ENCODE results near the gene CFAP221.
"Not testable (repeated sequence)": the region's sequence is repeated elsewhere in the genome, so short reads cannot be mapped to it uniquely, and the experiment has no call there.

CFAP221 gene

GRCh38 chr2:119616421-119616820 lies 72.2 kb downstream of the CFAP221 start:
- Histone ChIP-seq H3K9me3 (ENCODE audit: control extremely low read depth in 1 of 5, control insufficient read depth in 4 of 5, insufficient read depth in 2 of 5, low read depth in 1 of 5, low read length in 4 of 5) (peaks cover 0 to 19% (median 16%) of the 10 kb centered on the region in 5 experiments), H3K4me3 (ENCODE audit: control insufficient read depth in 1 of 7, extremely low read depth in 1 of 7, insufficient read depth in 4 of 7, low read depth in 2 of 7, low read length in 6 of 7) (no peak overlapping the region), H3K27me3 (replicated peaks in 2 of 5; ENCODE audit: control insufficient read depth in 4 of 5, insufficient read depth in 5 of 5, low read length in 4 of 5) (peaks cover 0 to 3% (median 0%) of the 10 kb centered on the region in 5 experiments), H3K36me3 (ENCODE audit: control insufficient read depth in 4 of 4, insufficient read depth in 4 of 4, low read length in 3 of 4) (no peaks in the 10 kb centered on the region), H3K4me1 (ENCODE audit: control extremely low read depth in 1 of 4, control insufficient read depth in 4 of 4, insufficient read depth in 4 of 4, low read length in 3 of 4) (no peaks in the 10 kb centered on the region), H3K27ac (ENCODE audit: insufficient read depth in 1 of 2, low read depth in 1 of 2, low read length in 2 of 2, poor library complexity in 1 of 2, severe bottlenecking in 2 of 2) (no peak overlapping the region)
- ChIA-PET CTCF (no interaction called here), POLR2A (no interaction called here)
- DNase-seq: no peak
- WGBS (ENCODE audit: insufficient coverage): 93% methylated on average over 6 of the region's 6 CpGs

GRCh38 chr2:119617455-119617854 lies 73.2 kb downstream of the CFAP221 start:
- Histone ChIP-seq H3K36me3 (ENCODE audit: control insufficient read depth in 4 of 4, insufficient read depth in 4 of 4, low read length in 3 of 4) (no peaks in the 10 kb centered on the region), H3K27ac (ENCODE audit: insufficient read depth in 1 of 2, low read depth in 1 of 2, low read length in 2 of 2, poor library complexity in 1 of 2, severe bottlenecking in 2 of 2) (no peak overlapping the region), H3K4me1 (ENCODE audit: control extremely low read depth in 1 of 4, control insufficient read depth in 4 of 4, insufficient read depth in 4 of 4, low read length in 3 of 4) (no peaks in the 10 kb centered on the region), H3K4me3 (ENCODE audit: control insufficient read depth in 1 of 7, extremely low read depth in 1 of 7, insufficient read depth in 4 of 7, low read depth in 2 of 7, low read length in 6 of 7) (no peak overlapping the region), H3K9me3 (ENCODE audit: control extremely low read depth in 1 of 5, control insufficient read depth in 4 of 5, insufficient read depth in 2 of 5, low read depth in 1 of 5, low read length in 4 of 5) (peaks cover 0 to 17% (median 16%) of the 10 kb centered on the region in 5 experiments), H3K27me3 (replicated peaks in 2 of 5; ENCODE audit: control insufficient read depth in 4 of 5, insufficient read depth in 5 of 5, low read length in 4 of 5) (peaks cover 0 to 3% (median 0%) of the 10 kb centered on the region in 5 experiments)
- ChIA-PET POLR2A (no interaction called here), CTCF (no interaction called here)
- 100% methylated on average over 2 of the region's 2 CpGs for WGBS (ENCODE audit: insufficient coverage)
- DNase-seq: no peak

- H3K4me1 ChIP-seq (ENCODE audit: control extremely low read depth in 1 of 4, control insufficient read depth in 4 of 4, insufficient read depth in 4 of 4, low read length in 3 of 4); H3K4me3 ChIP-seq (ENCODE audit: control insufficient read depth in 1 of 7, extremely low read depth in 1 of 7, insufficient read depth in 4 of 7, low read depth in 2 of 7, low read length in 6 of 7); H3K27me3 ChIP-seq (replicated peaks in 2 of 5; ENCODE audit: control insufficient read depth in 4 of 5, insufficient read depth in 5 of 5, low read length in 4 of 5); DNase-seq; H3K36me3 ChIP-seq (ENCODE audit: control insufficient read depth in 4 of 4, insufficient read depth in 4 of 4, low read length in 3 of 4); POLR2A ChIA-PET; H3K27ac ChIP-seq (ENCODE audit: insufficient read depth in 1 of 2, low read depth in 1 of 2, low read length in 2 of 2, poor library complexity in 1 of 2, severe bottlenecking in 2 of 2): not testable (repeated sequence)
- H3K9me3 ChIP-seq (ENCODE audit: control extremely low read depth in 1 of 5, control insufficient read depth in 4 of 5, insufficient read depth in 2 of 5, low read depth in 1 of 5, low read length in 4 of 5): peaks cover 0 to 16% (median 10%) of the 10 kb centered on the region in 5 experiments
- CTCF ChIA-PET: interaction anchor here (1.1 kb wide), 1 partner anchor 42 kb away, joined by 3 read pairs; no protein-coding TSS in a partner anchor
- 97% methylated on average over 7 of the region's 7 CpGs for WGBS (ENCODE audit: insufficient coverage)
Observed at GRCh38 chr2:119618725-119619124, 74.5 kb downstream of the CFAP221 start.

- no peaks in the 10 kb centered on the region for H3K36me3 ChIP-seq (ENCODE audit: control insufficient read depth in 4 of 4, insufficient read depth in 4 of 4, low read length in 3 of 4)
- H3K27ac ChIP-seq (ENCODE audit: insufficient read depth in 1 of 2, low read depth in 1 of 2, low read length in 2 of 2, poor library complexity in 1 of 2, severe bottlenecking in 2 of 2): no peak overlapping the region
- H3K9me3 ChIP-seq (ENCODE audit: control extremely low read depth in 1 of 5, control insufficient read depth in 4 of 5, insufficient read depth in 2 of 5, low read depth in 1 of 5, low read length in 4 of 5): peaks cover 0 to 2% (median 0%) of the 10 kb centered on the region in 5 experiments
- DNase-seq: no peak
- 100% methylated on average over 2 of the region's 3 CpGs for WGBS (ENCODE audit: insufficient coverage)
- peaks cover 0 to 2% (median 0%) of the 10 kb centered on the region in 5 experiments for H3K27me3 ChIP-seq (replicated peaks in 2 of 5; ENCODE audit: control insufficient read depth in 4 of 5, insufficient read depth in 5 of 5, low read length in 4 of 5)
- CTCF ChIA-PET: no interaction called here
- no peaks in the 10 kb centered on the region for H3K4me1 ChIP-seq (ENCODE audit: control extremely low read depth in 1 of 4, control insufficient read depth in 4 of 4, insufficient read depth in 4 of 4, low read length in 3 of 4)
- H3K4me3 ChIP-seq (ENCODE audit: control insufficient read depth in 1 of 7, extremely low read depth in 1 of 7, insufficient read depth in 4 of 7, low read depth in 2 of 7, low read length in 6 of 7): no peak overlapping the region
- POLR2A ChIA-PET: no interaction called here
Observed at GRCh38 chr2:119625226-119625625, 81.0 kb downstream of the CFAP221 start.

GRCh38 chr2:119629323-119629825 lies 85.1 kb downstream of the CFAP221 start:
- H3K27me3 ChIP-seq (replicated peaks in 2 of 5; ENCODE audit: control insufficient read depth in 4 of 5, insufficient read depth in 5 of 5, low read length in 4 of 5): peaks cover 0 to 2% (median 0%) of the 10 kb centered on the region in 5 experiments
- WGBS (ENCODE audit: insufficient coverage): 87% methylated on average over 5 of the region's 5 CpGs
- CTCF ChIA-PET: no interaction called here
- no peaks in the 10 kb centered on the region for H3K36me3 ChIP-seq (ENCODE audit: control insufficient read depth in 4 of 4, insufficient read depth in 4 of 4, low read length in 3 of 4)
- H3K9me3 ChIP-seq (ENCODE audit: control extremely low read depth in 1 of 5, control insufficient read depth in 4 of 5, insufficient read depth in 2 of 5, low read depth in 1 of 5, low read length in 4 of 5): peaks cover 0 to 2% (median 1%) of the 10 kb centered on the region in 5 experiments
- POLR2A ChIA-PET: no interaction called here
- no peaks in the 10 kb centered on the region for H3K4me1 ChIP-seq (ENCODE audit: control extremely low read depth in 1 of 4, control insufficient read depth in 4 of 4, insufficient read depth in 4 of 4, low read length in 3 of 4)
- DNase-seq: no peak
- H3K27ac ChIP-seq (ENCODE audit: insufficient read depth in 1 of 2, low read depth in 1 of 2, low read length in 2 of 2, poor library complexity in 1 of 2, severe bottlenecking in 2 of 2): no peak overlapping the region
- no peak overlapping the region for H3K4me3 ChIP-seq (ENCODE audit: control insufficient read depth in 1 of 7, extremely low read depth in 1 of 7, insufficient read depth in 4 of 7, low read depth in 2 of 7, low read length in 6 of 7)

- Histone ChIP-seq H3K27ac (ENCODE audit: insufficient read depth in 1 of 2, low read depth in 1 of 2, low read length in 2 of 2, poor library complexity in 1 of 2, severe bottlenecking in 2 of 2) (no peak overlapping the region), H3K4me3 (ENCODE audit: control insufficient read depth in 1 of 7, extremely low read depth in 1 of 7, insufficient read depth in 4 of 7, low read depth in 2 of 7, low read length in 6 of 7) (no peak overlapping the region), H3K4me1 (ENCODE audit: control extremely low read depth in 1 of 4, control insufficient read depth in 4 of 4, insufficient read depth in 4 of 4, low read length in 3 of 4) (no peaks in the 10 kb centered on the region), H3K36me3 (ENCODE audit: control insufficient read depth in 4 of 4, insufficient read depth in 4 of 4, low read length in 3 of 4) (no peaks in the 10 kb centered on the region), H3K27me3 (replicated peaks in 2 of 5; ENCODE audit: control insufficient read depth in 4 of 5, insufficient read depth in 5 of 5, low read length in 4 of 5) (peaks cover 0 to 2% (median 0%) of the 10 kb centered on the region in 5 experiments), H3K9me3 (ENCODE audit: control extremely low read depth in 1 of 5, control insufficient read depth in 4 of 5, insufficient read depth in 2 of 5, low read depth in 1 of 5, low read length in 4 of 5) (peaks cover 0 to 4% (median 2%) of the 10 kb centered on the region in 5 experiments)
- ChIA-PET POLR2A (no interaction called here), CTCF (interaction anchor here (0.7 to 2.3 kb wide), 2 partner anchors 11 to 12 kb away, joined by 3 to 8 read pairs; no protein-coding TSS in a partner anchor)
- 94% methylated on average over 2 of the region's 4 CpGs for WGBS (ENCODE audit: insufficient coverage)
- no peak for DNase-seq
Observed at GRCh38 chr2:119630121-119630520, 85.9 kb downstream of the CFAP221 start.

GRCh38 chr2:119637371-119637770 lies 93.1 kb downstream of the CFAP221 start:
- POLR2A ChIA-PET: no interaction called here
- Histone ChIP-seq H3K27ac (ENCODE audit: insufficient read depth in 1 of 2, low read depth in 1 of 2, low read length in 2 of 2, poor library complexity in 1 of 2, severe bottlenecking in 2 of 2) (no peak overlapping the region), H3K27me3 (replicated peaks in 2 of 5; ENCODE audit: control insufficient read depth in 4 of 5, insufficient read depth in 5 of 5, low read length in 4 of 5) (peaks cover 0 to 3% (median 0%) of the 10 kb centered on the region in 5 experiments), H3K4me1 (ENCODE audit: control extremely low read depth in 1 of 4, control insufficient read depth in 4 of 4, insufficient read depth in 4 of 4, low read length in 3 of 4) (no peaks in the 10 kb centered on the region), H3K36me3 (ENCODE audit: control insufficient read depth in 4 of 4, insufficient read depth in 4 of 4, low read length in 3 of 4) (no peaks in the 10 kb centered on the region), H3K4me3 (ENCODE audit: control insufficient read depth in 1 of 7, extremely low read depth in 1 of 7, insufficient read depth in 4 of 7, low read depth in 2 of 7, low read length in 6 of 7) (no peak overlapping the region), H3K9me3 (ENCODE audit: control extremely low read depth in 1 of 5, control insufficient read depth in 4 of 5, insufficient read depth in 2 of 5, low read depth in 1 of 5, low read length in 4 of 5) (peaks cover 0 to 4% (median 0%) of the 10 kb centered on the region in 5 experiments)
- CTCF ChIA-PET: interaction anchor here (1.0 to 2.0 kb wide), 2 partner anchors 11 to 24 kb away, joined by 3 to 5 read pairs; no protein-coding TSS in a partner anchor
- WGBS (ENCODE audit: insufficient coverage): no CpG with 5 or more reads among the region's 5 CpGs
- no peak for DNase-seq
